HG03064 (cell line): ENCODE data around the gene POR.
A peak's percentile ranks its signal among the peaks of the same experiment; 100 is the strongest.

Experiments
- ATAC-seq: cut with Tn5 transposase; IDR thresholded peaks from one replicate; pipeline ENCODE4 v1.9.1; 2021; ENCODE audit warnings: low read depth; ENCODE audit not compliant: unreplicated experiment

POR gene

DNA sequence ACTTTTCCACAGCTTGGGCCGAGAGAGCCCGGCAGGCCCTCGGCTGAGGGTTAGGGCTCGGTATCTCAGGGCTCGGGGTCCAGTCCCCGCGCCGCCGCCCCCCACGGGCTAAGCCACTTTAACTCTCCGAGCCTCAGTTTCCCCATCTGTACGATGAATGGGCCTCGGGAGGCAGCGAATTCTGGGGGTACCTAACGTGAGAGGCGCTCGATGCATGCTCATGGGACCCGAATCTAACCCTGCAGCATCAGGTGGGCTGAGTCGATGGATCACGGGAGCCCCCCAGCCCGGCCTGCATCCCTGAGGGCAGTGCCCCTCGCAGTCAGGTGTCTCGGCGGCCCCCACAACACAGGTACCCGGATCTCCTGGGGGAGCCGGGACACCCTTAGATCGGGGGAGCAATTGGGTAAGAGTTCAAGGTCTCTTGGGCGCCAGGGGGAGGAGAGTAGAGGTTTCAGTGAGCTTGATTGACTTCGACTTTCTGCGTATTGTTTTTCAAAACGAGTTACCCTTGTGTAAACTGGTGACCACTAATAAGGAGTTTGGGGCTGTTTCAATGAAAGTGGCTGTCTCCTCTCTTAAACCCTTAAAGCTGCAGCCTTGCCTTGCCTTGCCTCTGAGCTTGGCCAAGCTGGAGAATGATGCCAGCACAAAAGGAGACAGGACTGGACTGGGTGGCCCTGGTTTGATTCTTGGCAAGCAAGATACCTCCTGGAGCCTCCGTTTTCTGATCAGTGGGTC, 631 bp downstream of the POR start:
- ATAC-seq = no peak

GRCh38 chr7:75916259-75916658, 1.3 kb downstream of the POR start:
- ATAC-seq = no peak

GRCh38 chr7:75916685-75917634, 2.0 kb downstream of the POR start:
- no peak for ATAC-seq

- ATAC-seq = no peak
These were observed 5.6 kb downstream of the POR start for GRCh38 chr7:75920431-75921161.

- ATAC-seq = no peak
These were observed 6.5 kb downstream of the POR start for GRCh38 chr7:75921479-75921878.

DNA sequence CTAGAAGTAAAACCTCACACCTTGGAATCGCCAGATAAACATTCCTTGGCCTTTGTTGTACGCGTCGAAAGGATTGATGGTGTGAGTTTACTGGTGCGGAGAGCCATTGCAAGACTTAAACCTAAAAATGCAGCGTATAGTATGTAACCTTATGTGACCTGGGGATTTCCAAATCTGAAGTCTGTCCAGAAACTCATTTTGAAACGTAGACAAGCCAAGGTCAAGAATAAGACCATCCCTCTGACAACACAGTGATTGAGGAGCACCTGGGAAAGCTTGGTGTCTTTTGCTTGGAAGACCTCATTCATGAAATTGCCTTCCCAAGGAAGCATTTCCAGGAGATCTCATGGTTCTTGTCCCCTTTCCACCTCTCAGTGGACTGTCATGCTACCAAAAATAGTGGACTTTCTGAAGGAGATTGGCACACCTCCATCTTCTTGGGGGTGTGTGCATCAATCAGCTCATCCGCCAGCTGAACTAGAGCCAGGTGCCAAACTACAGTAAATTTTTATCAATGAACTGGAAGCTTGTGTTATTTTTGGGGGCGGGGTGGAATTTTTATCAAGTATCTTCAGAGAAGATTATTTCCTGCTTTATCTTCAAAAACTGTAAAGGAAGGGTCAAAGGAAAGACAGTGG, 8.1 kb downstream of the POR start:
- no peak for ATAC-seq

DNA sequence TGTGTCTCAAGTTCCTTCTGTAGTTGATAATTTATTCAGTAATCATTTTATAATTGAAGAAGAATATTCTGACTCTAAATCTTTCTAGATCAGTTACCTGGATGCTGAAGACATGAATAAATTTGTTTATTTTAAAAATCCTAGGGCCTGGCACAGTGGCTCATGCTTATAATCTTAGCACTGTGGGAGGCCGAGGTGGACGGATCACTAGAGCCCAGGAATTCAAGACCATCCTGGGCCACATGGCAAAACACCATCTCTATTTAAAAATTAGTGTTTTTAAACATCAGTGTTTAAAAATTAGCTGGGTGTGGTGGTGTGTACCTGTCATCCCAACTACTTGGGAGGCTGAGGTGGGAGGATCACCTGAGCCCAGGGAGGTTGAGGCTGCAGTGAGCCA, 9.3 kb downstream of the POR start:
- no peak for ATAC-seq

DNA sequence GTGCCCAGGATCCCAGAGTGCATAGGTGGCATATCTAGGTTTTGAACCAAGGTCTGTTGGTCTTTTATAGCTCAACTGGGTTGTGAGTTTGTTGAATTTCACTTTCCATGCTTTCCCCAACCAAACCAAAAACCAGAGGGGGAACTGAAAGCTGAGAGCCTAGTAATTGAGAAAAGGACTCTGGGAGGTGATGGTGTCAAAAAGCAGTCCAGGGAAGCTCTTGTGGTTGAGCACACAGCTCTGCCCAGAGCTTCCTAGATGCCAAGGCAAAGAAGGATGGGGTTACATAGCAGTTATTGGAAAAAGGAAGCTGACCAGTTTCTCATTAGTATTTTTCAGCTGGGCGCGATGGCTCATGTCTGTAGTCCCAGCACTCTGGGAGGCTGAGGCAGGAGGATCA, 9.9 kb downstream of the POR start:
- ATAC-seq = no peak

GRCh38 chr7:75925717-75926435, 10.9 kb downstream of the POR start:
- ATAC-seq = no peak

DNA sequence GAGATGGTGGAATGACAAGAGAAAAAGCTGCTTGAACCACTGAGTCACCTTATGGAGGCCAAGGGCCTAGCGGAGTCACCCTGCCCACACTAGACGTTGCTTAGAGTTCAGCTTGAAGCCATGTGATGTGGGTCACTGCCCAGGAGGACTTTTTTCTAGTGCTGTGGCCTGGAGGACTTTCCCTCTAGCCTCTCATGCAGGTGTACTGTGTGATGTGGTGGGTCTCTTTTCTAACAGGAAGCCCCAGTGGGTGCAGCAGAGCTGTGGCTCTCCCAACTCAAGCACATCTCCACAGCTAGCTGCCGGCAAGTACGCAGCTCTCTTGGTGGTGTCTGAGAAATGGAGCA, 13.6 kb downstream of the POR start:
- peak; percentile 80 for ATAC-seq

- ATAC-seq = no peak
These were observed 16.7 kb downstream of the POR start for GRCh38 chr7:75931680-75932079.

GRCh38 chr7:75937958-75938786, 23.2 kb downstream of the POR start:
- no peak for ATAC-seq

DNA sequence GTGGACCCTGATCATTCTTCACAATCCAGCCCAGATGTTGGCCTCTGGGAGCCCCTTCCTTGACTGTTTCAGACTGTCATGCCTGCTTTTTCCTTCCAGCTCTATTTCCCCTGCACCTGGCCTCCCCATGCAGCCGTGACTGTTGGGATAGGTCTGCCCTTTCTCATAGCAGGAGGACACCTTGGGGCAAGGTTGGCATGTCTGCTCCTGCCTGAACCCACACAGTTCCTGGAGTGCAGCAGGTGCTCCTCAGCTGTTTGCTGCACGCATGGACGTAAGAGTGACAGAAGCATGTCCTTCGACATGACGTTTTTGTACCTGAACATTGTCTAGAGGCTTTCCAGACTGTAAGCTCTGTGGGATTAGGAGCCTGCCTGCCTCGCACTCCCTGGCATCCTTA, 24.0 kb downstream of the POR start:
- no peak for ATAC-seq

- ATAC-seq = no peak
These were observed 28.9 kb downstream of the POR start for GRCh38 chr7:75943864-75944263.

DNA sequence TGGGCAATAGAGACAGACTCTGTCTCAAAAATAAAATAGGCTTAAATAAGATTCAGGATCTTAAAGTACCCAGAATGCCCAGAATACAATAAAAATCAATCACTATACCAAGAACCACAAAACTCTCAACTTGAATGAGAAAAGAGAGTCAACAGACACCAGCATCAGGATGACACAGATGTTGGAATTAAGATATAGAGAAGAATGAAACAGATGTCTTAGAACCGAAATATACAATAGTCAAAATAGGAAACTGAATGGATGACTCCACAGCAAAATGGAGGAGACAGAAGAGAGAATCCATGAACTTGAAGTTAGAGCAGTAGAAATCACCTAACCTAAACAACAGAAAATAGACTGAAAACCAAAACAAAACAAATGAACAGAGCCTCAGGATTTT, 29.6 kb downstream of the POR start:
- no peak for ATAC-seq

- ATAC-seq = no peak
These were observed 30.6 kb downstream of the POR start for GRCh38 chr7:75945297-75946168.

GRCh38 chr7:75946207-75946855, 31.4 kb downstream of the POR start:
- no peak for ATAC-seq

DNA sequence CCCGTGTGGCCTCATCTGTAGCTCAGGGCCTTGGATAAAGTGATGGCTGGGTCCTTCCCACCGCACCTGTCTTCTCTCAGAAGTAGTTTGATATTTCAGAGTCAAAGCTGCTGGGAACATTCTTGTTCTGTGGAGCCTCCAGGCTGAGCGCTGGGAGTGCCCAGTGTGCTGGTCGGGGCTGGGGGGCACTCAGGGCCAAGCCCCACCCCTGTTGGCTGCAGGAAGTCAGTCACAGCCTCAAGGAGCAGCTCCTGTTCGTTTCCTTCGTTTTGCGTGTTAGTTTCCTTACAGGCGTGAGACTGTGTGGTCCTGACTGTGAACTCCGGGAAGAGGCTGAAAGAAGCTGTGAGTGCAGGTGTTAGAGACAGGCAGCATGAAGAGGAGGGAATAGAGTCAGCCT, 33.2 kb downstream of the POR start:
- no peak for ATAC-seq
